Stimulated activated CD4-positive, alpha-beta T cell treated with anti-CD3 and anti-CD28 coated beads, TNF-alpha, amount 100 ng/mL, for 1 hour (primary cell): ENCODE measurements around the gene MCTP1.

Experiments used
- DNase-seq, 3 donors: peaks; one replicate each; pipeline ENCODE4 v3.0.0-alpha.2; 2020; ENCODE audit warnings: low read depth in 3 of 3, low spot score in 1 of 3

The MCTP1 gene

DNA sequence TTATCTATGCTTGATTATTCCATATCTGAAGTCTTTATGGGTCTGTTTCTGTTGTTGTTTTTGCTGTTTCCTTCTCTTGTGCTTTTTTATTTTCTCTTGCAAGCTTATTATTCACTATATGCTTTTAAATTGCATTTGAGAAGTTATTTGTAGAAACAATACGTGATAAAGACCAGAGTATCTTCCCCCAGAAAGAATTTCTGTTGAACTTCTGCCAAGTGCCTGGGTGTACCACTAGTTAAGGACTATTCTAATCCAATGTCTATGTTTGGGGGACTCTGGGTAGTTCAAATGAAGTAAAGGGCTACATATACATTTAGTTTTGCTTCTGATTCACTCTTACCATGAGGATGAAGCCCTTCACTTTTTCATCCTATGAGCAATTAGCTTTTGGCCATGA is 612.1 kb downstream of the MCTP1 start:
- DNase-seq, result no peak

DNA sequence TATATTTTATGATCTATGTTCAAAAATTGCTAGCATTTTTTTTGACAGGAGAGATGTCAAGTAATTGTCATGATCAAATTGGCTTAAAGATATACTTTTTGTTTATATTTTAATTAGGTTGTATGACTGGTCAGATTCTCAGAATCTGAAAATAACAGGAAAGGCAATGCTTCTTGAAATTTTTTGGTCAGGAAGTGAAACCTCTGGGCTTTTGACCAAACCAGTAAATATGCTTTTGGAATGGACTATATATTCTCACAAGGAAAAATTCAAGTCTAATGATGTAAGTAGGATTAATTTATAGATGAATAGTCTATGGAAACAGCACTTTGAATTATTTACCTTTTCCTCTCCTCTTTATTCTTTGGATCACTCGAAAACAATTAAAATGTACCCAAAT is 614.2 kb downstream of the MCTP1 start:
- DNase-seq, result no peak

- DNase-seq, result no peak
These were observed 617.0 kb downstream of the MCTP1 start for GRCh38 chr5:94667937-94668336.

DNA sequence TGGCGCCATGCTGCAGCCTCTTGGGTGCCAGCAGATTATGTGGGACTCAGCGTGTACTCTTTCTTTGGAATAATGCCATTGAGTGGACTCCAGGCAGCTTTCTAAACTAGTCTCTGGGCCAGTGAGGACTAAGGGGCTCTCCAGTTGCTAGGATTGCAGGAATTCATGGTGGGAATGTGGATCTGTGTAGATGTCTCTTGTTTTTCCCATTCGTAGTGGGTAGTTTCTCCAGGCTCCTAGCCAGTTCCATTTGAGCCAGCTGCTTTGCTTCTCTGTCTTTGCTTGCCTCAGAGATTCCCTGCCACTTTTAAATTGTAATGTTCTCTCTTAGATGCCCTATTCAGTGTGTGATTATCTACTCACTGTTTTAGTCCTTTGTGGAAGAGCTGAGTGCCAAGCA is 623.8 kb downstream of the MCTP1 start:
- no peak for DNase-seq

- DNase-seq, result no peak
These were observed 624.4 kb downstream of the MCTP1 start for GRCh38 chr5:94660506-94660905.

GRCh38 chr5:94658272-94658671 is 626.6 kb downstream of the MCTP1 start:
- DNase-seq, result no peak
